H7 (cell line): ENCODE data around the gene EZH1. TPM values are rescaled to one million over a fixed set of nuclear protein-coding genes. Genes with fewer than 3 reads are reported as not detected.
"Not testable (repeated sequence)": the region's sequence is repeated elsewhere in the genome, so short reads cannot be mapped to it uniquely, and the experiment has no call there.

ENCODE experiments used
- DNase-seq: peaks from one replicate; pipeline ENCODE4 v3.0.0; 2012
- H3K27me3 ChIP-seq: 2 replicates; pipeline ENCODE4 v1.6.0; 2011; ENCODE audit warnings: mild to moderate bottlenecking, low read length; ENCODE audit not compliant: control insufficient read depth, insufficient read depth
- H3K36me3 ChIP-seq: replicated peaks from 2 replicates; pipeline ENCODE4 v1.5.1; 2011; ENCODE audit warnings: low read length; ENCODE audit not compliant: control insufficient read depth, insufficient read depth
- H3K4me3 ChIP-seq: 2 replicates; pipeline ENCODE4 v1.5.1; 2011; ENCODE audit warnings: low read depth, mild to moderate bottlenecking, control low read depth, low read length, moderate library complexity; ENCODE audit not compliant: insufficient read depth
- total RNA-seq: library from RNA; depleted of rRNA; stranded (reverse); fragments of >200 nt; shearing (Covaris generic); gene quantifications from 2 replicates; pipeline ENCODE4 v1.2.3, GENCODE V29; 2014

EZH1 gene
- total RNA-seq, 1 experiment from 2014 or later = 13.9 TPM

DNA sequence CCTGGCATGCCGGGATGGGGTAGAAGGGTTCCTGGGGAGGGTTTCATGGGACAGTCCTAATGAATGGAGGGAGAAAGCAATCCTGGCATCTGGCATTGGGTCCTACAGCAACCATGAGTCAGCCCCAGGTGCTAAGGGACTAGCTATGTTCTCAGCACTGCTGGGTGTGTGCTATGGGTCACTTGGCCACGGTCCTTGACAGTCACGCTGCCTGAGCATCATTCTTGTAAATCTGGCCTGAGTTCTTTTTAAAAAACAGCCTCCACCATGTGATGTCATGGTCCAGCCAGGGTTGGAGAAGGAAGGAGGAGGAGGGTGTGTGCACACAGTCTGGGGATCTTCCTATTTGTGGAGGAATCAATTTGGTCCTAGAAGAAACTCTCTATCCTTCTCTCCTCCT, 9.9 kb upstream of the EZH1 start:
- no peak for DNase-seq
- peaks cover 4% of the 10 kb centered on the region for H3K27me3 ChIP-seq
- H3K36me3 ChIP-seq = no peaks in the 10 kb centered on the region
- no peak overlapping the region for H3K4me3 ChIP-seq

- H3K4me3 ChIP-seq = no peak overlapping the region
- no peaks in the 10 kb centered on the region for H3K36me3 ChIP-seq
- no peaks in the 10 kb centered on the region for H3K27me3 ChIP-seq
- no peak for DNase-seq
Measured at GRCh38 chr17:42751628-42752027, 6.8 kb upstream of the EZH1 start.

DNA sequence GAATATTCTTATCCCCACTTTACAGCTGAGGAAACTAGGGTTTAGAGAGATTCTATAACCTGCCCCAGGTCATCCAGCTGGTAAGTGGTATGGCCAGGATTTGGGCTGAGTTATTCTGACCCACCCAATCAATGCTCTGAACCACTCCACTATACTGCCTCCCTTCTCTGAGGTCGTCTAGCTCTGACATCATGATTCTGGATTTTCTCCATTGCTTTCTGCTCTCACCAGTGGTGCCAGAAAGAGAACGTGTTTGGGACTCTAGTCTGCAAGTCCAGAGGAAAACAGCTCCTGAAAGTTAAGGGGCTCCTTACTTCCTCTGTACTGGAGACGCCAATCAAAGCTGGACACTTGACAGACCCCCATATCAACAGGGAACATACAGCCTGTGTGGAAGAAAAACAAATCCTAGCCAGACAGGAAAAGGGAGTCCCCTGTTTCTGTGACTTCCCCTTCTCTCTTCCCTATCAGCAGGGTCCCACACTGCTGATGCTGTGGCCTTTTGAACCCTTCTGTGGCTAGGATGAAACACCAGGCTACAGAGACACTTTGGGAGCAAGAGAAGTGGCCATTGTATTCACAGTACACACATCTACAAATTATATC, 6.0 kb upstream of the EZH1 start:
- Histone ChIP-seq H3K4me3 (no peak overlapping the region), H3K27me3 (peaks cover 1% of the 10 kb centered on the region), H3K36me3 (no peaks in the 10 kb centered on the region)
- DNase-seq = no peak

- H3K36me3 ChIP-seq = no peaks in the 10 kb centered on the region
- H3K4me3 ChIP-seq = no peak overlapping the region
- peaks cover 9% of the 10 kb centered on the region for H3K27me3 ChIP-seq
- DNase-seq = no peak
Measured at GRCh38 chr17:42748908-42749798, 4.3 kb upstream of the EZH1 start.

DNA sequence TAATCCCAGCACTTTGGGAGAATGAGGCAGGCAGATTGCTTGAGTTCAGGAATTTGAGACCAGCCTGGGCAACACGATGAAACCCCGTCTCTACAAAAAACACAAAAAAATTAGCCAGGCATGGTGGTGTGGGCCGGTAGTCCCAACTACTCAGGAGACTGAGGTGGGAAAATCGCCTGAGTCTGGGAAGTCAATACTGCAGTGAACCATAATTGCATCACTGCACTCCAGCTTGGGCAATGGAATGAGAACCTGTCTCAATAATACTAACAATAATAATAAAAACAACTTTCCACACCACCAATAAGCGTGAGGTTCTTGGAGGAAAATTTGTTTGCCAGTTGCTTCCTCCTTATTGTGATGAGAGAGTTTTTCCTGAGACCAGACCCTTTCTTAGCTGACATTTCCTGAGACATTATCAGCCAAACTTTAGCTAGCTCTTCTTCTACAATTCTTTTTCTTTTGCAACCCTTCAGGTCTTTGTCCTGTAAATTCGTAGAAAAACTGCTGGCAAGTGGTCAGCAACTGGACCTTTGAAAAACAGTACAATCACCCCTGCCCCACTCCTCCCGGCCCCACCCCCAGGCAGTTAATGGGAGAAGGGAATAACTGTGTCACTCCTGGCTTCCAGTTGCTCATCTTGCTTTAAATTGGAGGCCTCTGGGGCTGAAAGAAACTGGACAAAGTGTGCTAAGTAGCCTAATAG, 3.5 kb upstream of the EZH1 start:
- Histone ChIP-seq H3K36me3 (no peaks in the 10 kb centered on the region), H3K4me3 (no peak overlapping the region), H3K27me3 (peaks cover 9% of the 10 kb centered on the region)
- DNase-seq = no peak

DNA sequence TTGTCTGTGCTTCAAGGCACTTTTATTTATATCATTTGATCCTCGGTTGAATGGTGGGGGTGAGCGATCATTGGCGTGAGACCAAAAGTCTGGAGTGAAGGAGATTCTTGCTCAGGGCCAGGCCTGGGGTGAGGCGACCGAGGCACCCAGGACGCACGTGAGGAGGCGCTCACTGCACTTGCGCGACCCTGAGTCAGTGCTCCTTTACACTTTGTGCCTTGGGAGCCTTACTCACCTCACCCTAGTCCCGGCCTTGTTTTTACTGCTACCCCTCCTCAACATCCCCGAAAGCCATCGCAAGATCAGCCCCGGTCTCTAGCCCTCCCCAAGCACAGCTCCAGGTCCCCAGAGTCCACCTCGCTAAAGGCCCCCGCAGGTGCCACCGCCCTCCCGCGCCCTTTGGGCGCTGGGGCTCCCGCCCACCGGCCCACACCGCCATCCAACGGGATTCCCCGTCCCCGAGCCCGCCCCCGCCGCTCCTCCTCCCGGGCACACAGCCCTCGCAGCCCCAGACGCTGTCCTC, 496 bp downstream of the EZH1 start:
- Histone ChIP-seq H3K27me3 (peaks cover 9% of the 10 kb centered on the region), H3K36me3 (no peaks in the 10 kb centered on the region), H3K4me3 (peak overlapping the region; percentile 61)
- DNase-seq = no peak

GRCh38 chr17:42743595-42744282, 1.1 kb downstream of the EZH1 start:
- peak overlapping the region; percentile 61 for H3K4me3 ChIP-seq
- peaks cover 9% of the 10 kb centered on the region for H3K27me3 ChIP-seq
- no peaks in the 10 kb centered on the region for H3K36me3 ChIP-seq
- DNase-seq = peak; percentile 62

DNA sequence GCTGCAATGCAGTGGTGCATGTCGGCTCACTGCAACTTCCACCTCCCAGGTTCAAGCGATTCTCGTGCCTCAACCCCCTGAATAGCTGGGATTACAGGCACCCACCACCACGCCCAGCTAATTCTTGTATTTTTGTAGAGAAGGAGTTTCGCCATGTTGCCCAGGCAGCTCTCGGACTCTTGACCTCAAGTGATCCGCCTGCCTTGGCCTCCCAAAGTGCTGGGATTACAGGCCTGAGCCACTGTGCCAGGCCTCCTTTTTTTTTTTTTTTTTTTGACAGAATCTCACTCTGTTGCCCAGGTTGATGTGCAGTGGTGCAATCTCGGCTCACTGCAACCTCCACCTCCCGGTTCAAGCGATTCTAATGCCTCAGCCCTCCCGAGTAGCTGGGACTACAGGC, 1.9 kb downstream of the EZH1 start:
- not testable (repeated sequence) for DNase-seq, H3K27me3 ChIP-seq, H3K36me3 ChIP-seq, H3K4me3 ChIP-seq

DNA sequence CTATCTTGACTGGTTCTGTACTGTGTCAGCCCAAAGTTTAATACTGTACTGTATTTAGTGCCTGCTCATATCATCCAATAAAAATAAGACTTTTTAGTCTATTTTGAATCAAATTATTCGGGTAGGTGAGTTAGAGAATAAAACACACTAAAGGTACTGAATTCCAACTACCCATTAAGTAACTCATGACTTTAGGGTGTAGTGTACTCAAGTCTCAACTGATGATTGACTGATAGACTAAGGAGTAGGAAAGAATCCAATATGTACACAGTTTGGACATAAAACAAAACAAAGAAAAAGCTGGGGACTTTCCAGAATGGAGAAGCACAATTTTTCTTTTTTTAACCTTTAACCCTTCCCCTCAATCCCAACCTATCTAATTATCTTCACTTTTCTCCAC, 4.1 kb downstream of the EZH1 start:
- DNase-seq = no peak

DNA sequence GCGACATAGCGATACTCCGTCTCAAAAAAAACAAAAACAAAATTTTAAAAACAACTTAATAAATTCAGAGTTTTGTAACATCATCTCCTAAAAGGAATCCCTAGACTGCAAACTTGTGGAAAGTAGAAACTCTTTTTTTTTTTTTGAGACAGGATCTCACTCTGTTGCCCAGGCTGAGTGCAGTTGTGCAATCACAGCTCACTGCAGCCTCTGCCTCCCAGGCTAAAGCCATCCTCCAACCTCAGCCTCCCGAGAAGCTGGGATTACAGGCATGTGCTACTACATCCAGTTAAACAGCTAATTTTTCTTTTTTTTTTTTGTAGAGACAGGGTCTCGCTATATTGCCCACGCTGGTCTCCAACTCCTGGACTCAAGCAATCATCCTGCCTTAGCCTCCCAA, 19.7 kb downstream of the EZH1 start:
- H3K4me3 ChIP-seq = no peak overlapping the region
- DNase-seq = no peak
- H3K36me3 ChIP-seq = peaks cover 2% of the 10 kb centered on the region
- H3K27me3 ChIP-seq = no peaks in the 10 kb centered on the region

More for the DNA sequence above, 4.1 kb downstream of the EZH1 start:
- Histone ChIP-seq H3K36me3 (no peaks in the 10 kb centered on the region), H3K4me3 (no peak overlapping the region), H3K27me3 (peaks cover 7% of the 10 kb centered on the region)

DNA sequence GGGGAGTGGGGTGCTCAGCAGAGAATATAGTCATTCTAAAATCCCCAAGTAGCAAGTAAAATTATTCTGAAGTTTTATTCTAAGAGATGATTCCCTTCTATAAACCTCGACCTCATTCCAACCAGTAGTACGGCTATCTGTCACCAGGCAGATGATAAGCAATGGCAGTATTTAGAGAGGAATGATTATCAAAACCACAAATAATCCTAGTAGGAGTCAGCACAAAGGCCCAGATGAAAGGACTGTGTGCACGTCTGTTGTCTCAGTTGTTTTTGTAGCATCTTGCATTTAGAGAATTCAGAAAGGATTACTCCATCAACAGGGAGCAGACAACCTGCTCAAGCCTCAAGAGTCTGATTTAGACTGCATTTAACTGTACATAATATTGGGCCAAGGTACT, 21.2 kb downstream of the EZH1 start:
- H3K36me3 ChIP-seq = peaks cover 7% of the 10 kb centered on the region
- H3K27me3 ChIP-seq = no peaks in the 10 kb centered on the region
- H3K4me3 ChIP-seq = no peak overlapping the region
- DNase-seq = no peak

GRCh38 chr17:42720996-42721583, 23.8 kb downstream of the EZH1 start:
- Histone ChIP-seq H3K36me3 (peaks cover 13% of the 10 kb centered on the region), H3K4me3 (no peak overlapping the region), H3K27me3 (no peaks in the 10 kb centered on the region)
- peak; percentile 67 for DNase-seq

- no peaks in the 10 kb centered on the region for H3K27me3 ChIP-seq
- peaks cover 32% of the 10 kb centered on the region for H3K36me3 ChIP-seq
- no peak overlapping the region for H3K4me3 ChIP-seq
- DNase-seq = no peak
Measured at GRCh38 chr17:42709561-42709960, 35.3 kb downstream of the EZH1 start.

GRCh38 chr17:42708588-42708987, 36.3 kb downstream of the EZH1 start:
- DNase-seq = no peak
- H3K36me3 ChIP-seq = peaks cover 32% of the 10 kb centered on the region
- H3K4me3 ChIP-seq = no peak overlapping the region
- no peaks in the 10 kb centered on the region for H3K27me3 ChIP-seq
